Ovary (tissue), 3 donors: ENCODE measurements around the gene PLB1.

Experiments
- POLR2A ChIP-seq: fragments of 450-650 bp; IDR thresholded peaks from one replicate; pipeline ENCODE4 v1.6.1; 2017; ENCODE audit warnings: antibody characterized with exemption, mild to moderate bottlenecking, moderate library complexity
- TF ChIP-seq, protein P1 (sequence below), 3 donors: fragments of 450-650 bp in 2 of 3; fragments of 200-600 bp in 1 of 3; IDR thresholded peaks; one replicate each; pipeline versions ENCODE4 v1.5.1 to v1.8.0; 2016 to 2022; ENCODE audit warnings: antibody characterized with exemption in 3 of 3, mild to moderate bottlenecking in 1 of 3
- donor health status: DM: no; HTN: no; CAD: no.

DNA sequence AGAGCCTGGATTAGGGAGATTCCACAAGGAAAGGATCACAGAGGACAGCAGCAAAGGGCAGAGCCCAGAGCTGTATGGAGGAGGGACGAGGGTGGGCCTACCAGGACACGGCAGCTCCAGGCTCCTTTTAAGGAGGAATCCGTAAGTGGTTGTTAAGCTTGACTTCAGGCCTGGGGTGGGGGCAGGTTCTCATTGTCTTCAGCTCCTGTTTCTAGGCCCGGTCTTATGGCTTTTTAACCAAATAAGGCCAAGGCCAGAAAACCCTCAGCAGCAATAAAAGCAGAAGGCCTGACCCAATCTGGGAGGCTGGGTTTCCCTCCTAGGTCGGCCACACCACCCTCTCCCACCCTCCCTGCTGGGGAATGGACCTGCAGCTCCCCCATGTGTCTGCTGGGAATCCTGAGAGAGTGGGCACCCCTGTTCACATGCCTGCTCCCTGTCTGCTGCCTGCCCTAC, 111.2 kb downstream of the PLB1 start:
- TF ChIP-seq, protein P1, sequence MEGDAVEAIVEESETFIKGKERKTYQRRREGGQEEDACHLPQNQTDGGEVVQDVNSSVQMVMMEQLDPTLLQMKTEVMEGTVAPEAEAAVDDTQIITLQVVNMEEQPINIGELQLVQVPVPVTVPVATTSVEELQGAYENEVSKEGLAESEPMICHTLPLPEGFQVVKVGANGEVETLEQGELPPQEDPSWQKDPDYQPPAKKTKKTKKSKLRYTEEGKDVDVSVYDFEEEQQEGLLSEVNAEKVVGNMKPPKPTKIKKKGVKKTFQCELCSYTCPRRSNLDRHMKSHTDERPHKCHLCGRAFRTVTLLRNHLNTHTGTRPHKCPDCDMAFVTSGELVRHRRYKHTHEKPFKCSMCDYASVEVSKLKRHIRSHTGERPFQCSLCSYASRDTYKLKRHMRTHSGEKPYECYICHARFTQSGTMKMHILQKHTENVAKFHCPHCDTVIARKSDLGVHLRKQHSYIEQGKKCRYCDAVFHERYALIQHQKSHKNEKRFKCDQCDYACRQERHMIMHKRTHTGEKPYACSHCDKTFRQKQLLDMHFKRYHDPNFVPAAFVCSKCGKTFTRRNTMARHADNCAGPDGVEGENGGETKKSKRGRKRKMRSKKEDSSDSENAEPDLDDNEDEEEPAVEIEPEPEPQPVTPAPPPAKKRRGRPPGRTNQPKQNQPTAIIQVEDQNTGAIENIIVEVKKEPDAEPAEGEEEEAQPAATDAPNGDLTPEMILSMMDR (IDR thresholded peaks at IDR 0.05) = no peak
- no peak for TF ChIP-seq POLR2A
